NCI-H748 treated with DMSO at 0.1 percent for 48 hours (cell line): ENCODE results near the gene ZKSCAN2.

Experiments
- DNase-seq: peaks from one replicate; lab custom pipeline; 2025; lab: John Stamatoyannopoulos, UW

ZKSCAN2 gene

GRCh38 chr16:25223964-25224363 is 33.7 kb downstream of the ZKSCAN2 start:
- no peak for DNase-seq

GRCh38 chr16:25222959-25223358 is 34.7 kb downstream of the ZKSCAN2 start:
- no peak for DNase-seq

DNA sequence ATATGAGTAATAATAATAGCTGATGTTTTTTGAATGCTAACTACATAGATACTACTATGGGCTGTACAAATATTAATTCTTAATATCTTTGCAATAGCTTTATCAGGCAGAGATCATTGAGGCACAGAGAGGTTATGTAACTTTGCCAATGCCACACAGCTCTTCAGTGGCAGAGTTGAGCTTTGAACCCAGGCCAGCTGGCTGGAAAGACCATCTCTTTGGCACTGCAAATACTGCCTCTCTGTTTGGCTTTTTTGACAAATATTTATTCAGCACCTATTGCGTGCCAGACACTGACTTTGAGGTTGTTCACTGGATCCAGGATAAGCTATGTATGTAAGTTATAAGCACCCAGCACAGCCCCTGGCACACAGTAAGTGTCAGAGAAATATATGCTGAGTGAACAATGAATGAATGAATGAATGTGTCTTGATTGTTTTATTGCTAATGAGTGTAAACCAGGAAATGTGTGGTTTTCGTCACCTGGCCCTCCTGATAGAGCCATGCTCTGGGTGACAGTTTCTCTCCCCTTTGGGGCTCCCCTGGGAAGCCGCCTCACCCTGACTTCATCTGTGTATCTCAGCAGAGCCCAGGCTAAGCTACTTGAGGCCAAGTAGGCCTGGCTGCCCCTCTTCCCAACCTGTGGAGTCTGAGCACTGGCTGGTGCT is 38.4 kb downstream of the ZKSCAN2 start:
- DNase-seq, result no peak

DNA sequence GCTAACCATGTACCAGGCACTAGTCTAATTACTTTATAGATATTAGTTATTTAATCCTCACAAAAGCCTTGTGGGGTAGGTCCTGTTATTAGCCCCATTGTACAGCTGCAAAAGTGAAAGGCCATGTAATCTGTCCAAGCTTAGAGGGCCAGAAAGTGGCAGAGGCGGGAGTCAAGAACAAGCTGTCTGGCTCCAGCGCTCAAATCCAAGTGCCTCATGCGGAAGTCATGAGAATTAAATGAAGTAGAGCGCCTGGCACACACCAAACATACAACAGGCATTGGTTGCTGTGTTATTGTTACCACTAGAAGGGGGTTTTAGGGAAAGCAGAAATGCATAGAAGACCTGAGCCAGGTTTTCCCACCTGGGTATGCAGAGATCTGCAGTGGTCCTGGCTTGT is 39.7 kb downstream of the ZKSCAN2 start:
- no peak for DNase-seq

DNA sequence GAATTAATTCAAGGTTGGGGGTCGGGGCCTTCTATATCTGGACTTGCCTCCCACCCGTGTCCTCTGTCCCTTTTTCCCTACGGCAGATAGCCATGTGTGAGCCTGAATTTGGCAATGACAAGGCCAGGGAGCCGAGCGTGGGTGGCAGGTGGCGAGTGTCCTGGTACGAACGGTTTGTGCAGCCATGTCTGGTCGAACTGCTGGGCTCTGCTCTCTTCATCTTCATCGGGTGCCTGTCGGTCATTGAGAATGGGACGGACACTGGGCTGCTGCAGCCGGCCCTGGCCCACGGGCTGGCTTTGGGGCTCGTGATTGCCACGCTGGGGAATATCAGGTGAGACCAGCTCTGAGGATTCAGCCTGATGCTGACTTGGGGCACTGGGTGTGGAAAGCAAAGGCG is 40.5 kb downstream of the ZKSCAN2 start:
- no peak for DNase-seq

DNA sequence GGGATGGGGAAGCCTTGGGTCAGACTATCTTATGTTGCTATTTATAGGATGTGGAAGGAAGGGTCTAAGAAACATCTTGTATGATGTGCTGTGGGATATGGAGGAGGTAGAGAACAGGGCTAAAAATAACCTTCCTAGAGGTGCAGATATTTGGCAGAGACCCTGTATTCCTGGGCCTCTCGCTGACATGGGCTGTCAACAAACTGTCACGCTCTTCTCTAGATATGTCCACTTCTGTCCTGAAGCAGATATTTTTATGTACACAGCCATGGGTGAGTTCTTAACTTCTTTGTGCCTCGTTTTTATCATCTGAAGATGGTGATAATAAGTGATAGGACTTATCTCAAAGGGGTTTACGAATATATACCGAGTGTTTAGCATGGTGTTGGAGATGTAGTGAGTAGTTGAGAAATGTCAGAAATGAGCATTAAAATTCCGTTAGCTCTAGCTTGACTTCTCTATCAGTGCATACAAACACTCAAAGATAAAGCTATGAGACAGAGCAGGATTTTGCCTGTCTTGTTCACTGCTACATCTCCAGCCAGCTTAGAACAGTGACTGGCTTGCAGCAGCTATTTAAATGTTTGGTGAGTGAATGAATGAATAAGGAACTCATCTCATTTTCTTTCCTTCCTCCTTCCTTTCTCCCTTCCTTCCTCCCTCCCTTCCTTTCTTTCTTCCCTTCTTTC is 43.8 kb downstream of the ZKSCAN2 start:
- DNase-seq, result no peak

DNA sequence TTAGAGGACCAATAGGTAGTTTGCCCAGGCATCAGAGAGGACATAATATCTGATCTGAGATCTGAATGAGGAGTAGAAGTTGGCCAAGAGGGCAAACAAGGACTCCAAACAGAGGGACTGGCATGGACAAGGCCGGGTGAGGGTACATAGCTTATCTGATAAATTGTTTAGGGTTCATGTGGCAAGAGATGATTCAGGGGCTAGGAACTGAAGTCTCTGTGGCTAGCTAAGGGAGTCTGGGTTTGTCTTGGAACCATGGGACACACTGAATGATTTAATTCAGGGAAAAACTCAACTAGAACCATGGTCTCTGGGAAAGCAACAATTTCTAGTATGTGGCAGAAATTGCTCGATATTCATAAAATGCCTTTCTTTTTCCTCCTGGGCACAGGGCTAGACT is 45.0 kb downstream of the ZKSCAN2 start:
- DNase-seq, result no peak

- no peak for DNase-seq
Measured at GRCh38 chr16:25210758-25211157, 46.9 kb downstream of the ZKSCAN2 start.

DNA sequence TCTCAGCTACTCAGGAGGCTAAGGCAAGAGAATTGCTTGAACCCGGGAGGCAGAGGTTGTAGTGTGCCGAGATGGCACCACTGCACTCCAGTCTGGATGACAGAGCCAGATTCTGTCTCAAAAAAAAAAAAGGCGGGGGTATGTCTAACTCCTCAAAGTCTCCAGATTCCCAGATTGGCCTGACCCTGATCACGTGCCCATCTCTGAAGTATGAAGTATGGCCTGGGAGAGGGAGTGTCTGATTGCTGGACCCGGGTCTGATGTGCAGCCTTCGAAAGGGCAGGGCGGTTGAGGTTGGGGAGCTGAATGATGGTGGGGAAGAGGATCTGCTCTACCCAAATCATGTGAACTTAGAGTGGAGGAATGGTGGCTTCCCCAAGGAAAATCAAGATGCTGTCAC is 58.2 kb downstream of the ZKSCAN2 start:
- DNase-seq, result no peak

GRCh38 chr16:25198021-25198420 is 59.6 kb downstream of the ZKSCAN2 start:
- DNase-seq, result no peak

GRCh38 chr16:25194273-25194878 is 63.3 kb downstream of the ZKSCAN2 start:
- DNase-seq, result no peak

GRCh38 chr16:25192096-25192495 is 65.5 kb downstream of the ZKSCAN2 start:
- no peak for DNase-seq

DNA sequence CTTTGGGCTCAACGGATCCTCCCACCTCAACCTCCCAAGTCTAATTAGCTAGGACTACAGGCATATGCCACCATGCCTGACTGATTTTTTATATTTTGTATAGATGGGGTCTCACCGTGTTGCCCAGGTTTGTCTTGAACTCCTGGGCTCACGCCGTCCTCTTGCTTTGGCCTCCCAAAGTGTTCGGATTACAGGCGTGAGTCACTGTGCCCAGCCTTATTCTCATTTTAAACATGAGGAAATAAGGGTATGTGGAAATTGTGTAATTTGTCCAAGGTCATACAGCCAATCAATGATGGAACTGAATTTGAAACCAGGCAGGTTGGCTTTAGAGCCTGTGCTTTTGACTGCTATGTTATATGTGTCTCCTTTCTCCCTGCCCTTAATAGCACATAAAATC is 68.3 kb downstream of the ZKSCAN2 start:
- DNase-seq, result no peak

DNA sequence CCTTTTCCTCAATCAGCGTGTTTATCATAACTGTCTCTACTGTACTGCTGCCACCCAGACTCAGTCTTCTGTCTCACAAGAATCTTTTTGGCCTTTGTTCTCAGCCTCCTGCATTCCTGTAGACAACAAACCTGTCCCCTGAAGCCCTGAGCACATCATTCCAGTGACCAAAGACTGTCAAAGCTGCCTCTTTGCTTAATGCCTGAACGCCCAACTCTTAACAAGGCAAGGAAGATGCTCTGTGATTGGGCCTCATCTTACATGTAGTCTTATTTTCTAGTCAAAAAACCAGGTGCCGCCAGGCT is 70.2 kb downstream of the ZKSCAN2 start:
- no peak for DNase-seq
